ENCODE measurements around the gene GORASP2. TPM values are rescaled to one million over a fixed set of nuclear protein-coding genes. Genes with fewer than 3 reads are reported as not detected.
A peak's percentile ranks its signal among the peaks of the same experiment; 100 is the strongest.

The GORASP2 gene
- total and polyA plus RNA-seq, 2 donors (not counting 1 experiment from before 2014, with no cell fraction given): 28.2 to 228 TPM

DNA sequence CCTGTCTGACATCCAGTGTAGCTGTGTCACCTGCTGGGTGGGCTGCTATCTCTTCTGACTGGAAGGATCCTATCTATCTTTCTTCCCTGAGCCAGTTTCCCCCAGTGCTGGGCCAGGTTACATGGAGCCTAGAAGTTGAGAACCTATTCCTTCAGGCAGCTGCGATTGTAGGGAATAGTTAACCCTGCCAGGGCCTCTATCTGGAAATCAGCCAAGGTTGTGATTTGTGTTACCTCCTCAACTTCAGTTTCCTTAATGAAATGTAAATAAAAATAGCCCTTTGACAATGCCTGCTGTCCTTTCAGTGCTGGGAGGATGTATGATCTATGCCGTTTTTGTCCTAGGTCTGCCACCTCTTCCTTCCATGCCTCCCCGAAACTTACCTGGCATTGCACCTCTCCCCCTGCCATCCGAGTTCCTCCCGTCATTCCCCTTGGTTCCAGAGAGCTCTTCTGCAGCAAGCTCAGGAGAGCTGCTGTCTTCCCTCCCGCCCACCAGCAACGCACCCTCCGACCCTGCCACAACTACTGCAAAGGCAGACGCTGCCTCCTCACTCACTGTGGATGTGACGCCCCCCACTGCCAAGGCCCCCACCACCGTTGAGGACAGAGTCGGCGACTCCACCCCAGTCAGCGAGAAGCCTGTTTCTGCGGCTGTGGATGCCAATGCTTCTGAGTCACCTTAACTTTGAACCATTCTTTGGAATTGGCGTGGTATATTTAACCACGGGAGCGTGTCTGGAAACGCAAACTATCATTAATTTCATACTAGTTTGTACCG is 36.6 kb downstream of the GORASP2 start:
- no peak overlapping the region for H2AFZ ChIP-seq (ENCODE audit: low read length)
- no peak overlapping the region for H3K4me3 ChIP-seq (replicated peaks in 1 of 4; ENCODE audit: control extremely low read depth in 1 of 4, insufficient read depth in 1 of 4, low read depth in 3 of 4, low read length in 4 of 4)
- no peaks in the 10 kb centered on the region for H3K79me2 ChIP-seq (ENCODE audit: control insufficient read depth, insufficient read depth, low read length)
- H3K9ac ChIP-seq (ENCODE audit: insufficient read depth, low read length): no peak overlapping the region
- H3K9me3 ChIP-seq (ENCODE audit: control insufficient read depth, insufficient read depth, low read depth, low read length): no peaks in the 10 kb centered on the region
- H3K27me3 ChIP-seq (ENCODE audit: control insufficient read depth, insufficient read depth, low read length): no peaks in the 10 kb centered on the region
- DNase-seq (ENCODE audit: low read depth in 2 of 2): peak; percentile 50 to 89
- no peaks in the 10 kb centered on the region for H4K20me1 ChIP-seq (ENCODE audit: control insufficient read depth, extremely low read depth, insufficient read depth, low read length)
- H3K4me2 ChIP-seq (ENCODE audit: extremely low read depth, insufficient read depth, low read length): no peak overlapping the region
- H3K4me1 ChIP-seq (ENCODE audit: control insufficient read depth, extremely low read depth, insufficient read depth, low read length): no peaks in the 10 kb centered on the region
- H3K36me3 ChIP-seq (ENCODE audit: control insufficient read depth, insufficient read depth, low read length): peaks cover 16% of the 10 kb centered on the region
- TF ChIP-seq, protein P1, sequence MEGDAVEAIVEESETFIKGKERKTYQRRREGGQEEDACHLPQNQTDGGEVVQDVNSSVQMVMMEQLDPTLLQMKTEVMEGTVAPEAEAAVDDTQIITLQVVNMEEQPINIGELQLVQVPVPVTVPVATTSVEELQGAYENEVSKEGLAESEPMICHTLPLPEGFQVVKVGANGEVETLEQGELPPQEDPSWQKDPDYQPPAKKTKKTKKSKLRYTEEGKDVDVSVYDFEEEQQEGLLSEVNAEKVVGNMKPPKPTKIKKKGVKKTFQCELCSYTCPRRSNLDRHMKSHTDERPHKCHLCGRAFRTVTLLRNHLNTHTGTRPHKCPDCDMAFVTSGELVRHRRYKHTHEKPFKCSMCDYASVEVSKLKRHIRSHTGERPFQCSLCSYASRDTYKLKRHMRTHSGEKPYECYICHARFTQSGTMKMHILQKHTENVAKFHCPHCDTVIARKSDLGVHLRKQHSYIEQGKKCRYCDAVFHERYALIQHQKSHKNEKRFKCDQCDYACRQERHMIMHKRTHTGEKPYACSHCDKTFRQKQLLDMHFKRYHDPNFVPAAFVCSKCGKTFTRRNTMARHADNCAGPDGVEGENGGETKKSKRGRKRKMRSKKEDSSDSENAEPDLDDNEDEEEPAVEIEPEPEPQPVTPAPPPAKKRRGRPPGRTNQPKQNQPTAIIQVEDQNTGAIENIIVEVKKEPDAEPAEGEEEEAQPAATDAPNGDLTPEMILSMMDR (conservative IDR thresholded peaks at IDR 0.05 in 1 of 2, IDR thresholded peaks at IDR 0.05 in 1 of 2; ENCODE audit: low read depth in 1 of 2, low read length in 2 of 2): no peak
- no peak for TF ChIP-seq EZH2 (IDR thresholded peaks at IDR 0.05; ENCODE audit: low read length, missing control alignments)
- H3K27ac ChIP-seq (ENCODE audit: insufficient read depth, low read length): no peak overlapping the region

DNA sequence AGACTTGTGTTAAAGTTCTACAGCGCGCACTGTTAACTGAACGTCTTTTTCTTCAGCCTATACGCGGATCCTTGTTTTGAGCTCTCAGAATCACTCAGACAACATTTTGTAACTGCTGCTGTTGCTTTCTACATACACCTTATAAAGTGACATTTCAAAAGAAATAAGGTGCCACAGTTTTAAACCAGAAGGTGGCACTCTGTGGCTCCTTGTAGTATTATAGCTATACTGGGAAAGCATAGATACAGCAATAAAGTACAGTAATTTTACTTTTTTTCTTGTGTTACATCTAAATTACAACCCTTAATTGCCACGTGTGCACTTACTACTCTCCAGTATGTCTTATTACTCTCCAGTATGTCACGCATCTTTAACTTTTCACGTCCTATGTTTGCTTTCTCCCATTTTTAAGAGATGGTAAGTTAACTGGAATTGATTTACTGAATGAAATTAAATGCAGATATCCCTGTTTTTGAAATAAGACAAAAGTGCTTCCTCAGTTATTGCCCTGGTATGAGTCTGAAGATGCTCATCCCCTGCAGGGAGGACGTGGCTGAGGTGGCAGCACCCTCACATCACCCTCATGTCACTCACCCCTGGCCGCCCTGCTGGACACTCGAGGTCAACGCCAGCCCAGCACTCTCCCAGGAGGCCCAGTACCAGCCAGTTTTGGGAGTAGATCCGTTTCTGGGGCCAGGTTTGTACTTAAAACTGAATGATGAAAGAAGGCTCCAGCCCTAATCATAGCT is 37.8 kb downstream of the GORASP2 start:
- Histone ChIP-seq H3K9me3 (ENCODE audit: control insufficient read depth, insufficient read depth, low read depth, low read length) (no peaks in the 10 kb centered on the region), H3K79me2 (ENCODE audit: control insufficient read depth, insufficient read depth, low read length) (no peaks in the 10 kb centered on the region), H3K4me2 (ENCODE audit: extremely low read depth, insufficient read depth, low read length) (no peak overlapping the region), H3K36me3 (ENCODE audit: control insufficient read depth, insufficient read depth, low read length) (peaks cover 13% of the 10 kb centered on the region), H4K20me1 (ENCODE audit: control insufficient read depth, extremely low read depth, insufficient read depth, low read length) (no peaks in the 10 kb centered on the region), H3K4me1 (ENCODE audit: control insufficient read depth, extremely low read depth, insufficient read depth, low read length) (no peaks in the 10 kb centered on the region), H3K4me3 (replicated peaks in 1 of 4; ENCODE audit: control extremely low read depth in 1 of 4, insufficient read depth in 1 of 4, low read depth in 3 of 4, low read length in 4 of 4) (no peak overlapping the region), H3K27ac (ENCODE audit: insufficient read depth, low read length) (no peak overlapping the region), H2AFZ (ENCODE audit: low read length) (no peak overlapping the region), H3K27me3 (ENCODE audit: control insufficient read depth, insufficient read depth, low read length) (no peaks in the 10 kb centered on the region), H3K9ac (ENCODE audit: insufficient read depth, low read length) (no peak overlapping the region)
- no peak for DNase-seq (ENCODE audit: low read depth in 2 of 2)
- TF ChIP-seq, protein P1 (conservative IDR thresholded peaks at IDR 0.05 in 1 of 2, IDR thresholded peaks at IDR 0.05 in 1 of 2; ENCODE audit: low read depth in 1 of 2, low read length in 2 of 2): peak in 1 of 2 donors; percentile 18
- no peak for TF ChIP-seq EZH2 (IDR thresholded peaks at IDR 0.05; ENCODE audit: low read length, missing control alignments)

DNA sequence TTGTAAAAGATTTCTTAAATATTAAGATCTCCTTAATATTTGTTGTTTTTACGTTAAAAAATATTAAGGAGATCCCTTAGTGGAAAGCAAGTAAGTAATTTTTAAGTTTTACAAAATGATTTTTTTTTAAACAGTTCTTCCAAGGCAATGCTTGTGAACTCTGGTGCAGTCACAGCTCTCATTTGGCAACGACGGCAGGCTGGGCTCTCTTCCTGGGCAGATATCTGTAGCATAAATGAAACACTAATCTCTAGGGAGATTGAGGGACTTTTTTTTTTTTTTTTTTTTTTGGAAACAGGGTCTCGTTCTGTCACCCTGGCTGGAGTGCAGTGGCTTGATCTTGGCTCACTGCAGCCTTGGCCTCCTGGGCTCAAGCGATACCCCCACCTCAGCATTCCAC is 38.5 kb downstream of the GORASP2 start:
- no peak for DNase-seq (ENCODE audit: low read depth in 2 of 2)
- no peak overlapping the region for H3K9ac ChIP-seq (ENCODE audit: insufficient read depth, low read length)
- peaks cover 13% of the 10 kb centered on the region for H3K36me3 ChIP-seq (ENCODE audit: control insufficient read depth, insufficient read depth, low read length)
- H4K20me1 ChIP-seq (ENCODE audit: control insufficient read depth, extremely low read depth, insufficient read depth, low read length): no peaks in the 10 kb centered on the region
- H3K4me2 ChIP-seq (ENCODE audit: extremely low read depth, insufficient read depth, low read length): no peak overlapping the region
- H3K27me3 ChIP-seq (ENCODE audit: control insufficient read depth, insufficient read depth, low read length): no peaks in the 10 kb centered on the region
- no peaks in the 10 kb centered on the region for H3K9me3 ChIP-seq (ENCODE audit: control insufficient read depth, insufficient read depth, low read depth, low read length)
- no peak for TF ChIP-seq EZH2 (IDR thresholded peaks at IDR 0.05; ENCODE audit: low read length, missing control alignments)
- no peaks in the 10 kb centered on the region for H3K4me1 ChIP-seq (ENCODE audit: control insufficient read depth, extremely low read depth, insufficient read depth, low read length)
- H2AFZ ChIP-seq (ENCODE audit: low read length): no peak overlapping the region
- no peak overlapping the region for H3K27ac ChIP-seq (ENCODE audit: insufficient read depth, low read length)
- H3K4me3 ChIP-seq (replicated peaks in 1 of 4; ENCODE audit: control extremely low read depth in 1 of 4, insufficient read depth in 1 of 4, low read depth in 3 of 4, low read length in 4 of 4): no peak overlapping the region
- no peaks in the 10 kb centered on the region for H3K79me2 ChIP-seq (ENCODE audit: control insufficient read depth, insufficient read depth, low read length)
